Activated CD4-positive, alpha-beta T cell treated with anti-CD3 and anti-CD28 coated beads, Interleukin-2, amount 50 U/mL, for 1 hour (primary cell): Measurements from ENCODE around the gene SQSTM1.
"Not testable (repeated sequence)": the region's sequence is repeated elsewhere in the genome, so short reads cannot be mapped to it uniquely, and the experiment has no call there.

ENCODE experiments used
- DNase-seq: peaks from one replicate; pipeline ENCODE4 v3.0.0-alpha.2; 2020

The SQSTM1 gene

DNA sequence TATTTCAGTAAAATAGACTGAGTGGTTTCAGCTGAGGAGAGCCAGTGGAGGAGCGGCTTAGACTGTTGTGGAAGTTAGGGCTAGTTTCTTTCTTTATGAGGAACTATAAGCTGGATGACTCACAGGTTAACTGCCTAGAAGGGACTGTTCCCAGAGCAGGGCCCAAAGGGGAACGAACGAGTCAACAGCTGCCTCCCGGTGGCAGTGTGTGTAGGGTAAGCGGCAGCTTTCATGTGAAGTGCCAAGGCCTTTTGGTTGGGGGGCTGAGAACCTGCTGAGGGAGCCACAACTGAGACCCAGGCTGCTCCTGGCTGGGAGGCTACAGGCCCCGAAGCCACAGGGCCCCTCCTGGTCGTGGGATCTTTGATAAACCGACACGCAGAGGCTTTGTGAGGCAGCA is 7.0 kb downstream of the SQSTM1 start:
- DNase-seq: no peak

DNA sequence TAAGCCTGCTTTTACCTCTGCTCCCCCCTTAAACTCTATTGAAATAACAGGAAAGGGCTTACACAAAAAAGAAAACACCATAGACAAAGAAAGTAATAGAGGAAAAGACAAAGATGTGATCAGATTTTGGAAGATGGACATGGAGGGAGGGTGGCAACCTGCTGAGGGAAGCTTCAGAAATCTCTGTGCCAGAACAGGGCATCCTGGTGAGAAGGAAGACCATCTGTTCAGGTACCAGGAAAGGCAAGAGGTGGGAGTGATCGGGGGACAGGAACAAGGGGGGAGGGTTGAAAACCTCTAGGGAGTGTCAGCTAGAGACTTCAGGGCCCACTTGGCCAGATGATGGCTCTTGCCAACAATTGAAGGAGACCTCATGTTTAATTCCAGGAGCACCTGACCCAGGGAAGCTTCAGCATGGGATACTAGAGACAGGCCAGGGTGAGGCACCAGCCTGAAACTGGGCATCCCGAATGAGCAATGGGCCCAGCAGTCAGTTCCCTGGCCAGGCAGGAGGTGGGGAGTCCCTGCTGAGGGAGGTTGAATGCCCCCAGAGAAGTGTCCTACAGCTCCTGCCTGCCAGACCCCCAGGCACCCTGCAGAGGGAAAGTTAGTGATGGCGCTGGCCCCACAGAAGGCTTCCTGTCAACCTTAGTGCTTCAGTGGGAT is 8.2 kb downstream of the SQSTM1 start:
- no peak for DNase-seq

DNA sequence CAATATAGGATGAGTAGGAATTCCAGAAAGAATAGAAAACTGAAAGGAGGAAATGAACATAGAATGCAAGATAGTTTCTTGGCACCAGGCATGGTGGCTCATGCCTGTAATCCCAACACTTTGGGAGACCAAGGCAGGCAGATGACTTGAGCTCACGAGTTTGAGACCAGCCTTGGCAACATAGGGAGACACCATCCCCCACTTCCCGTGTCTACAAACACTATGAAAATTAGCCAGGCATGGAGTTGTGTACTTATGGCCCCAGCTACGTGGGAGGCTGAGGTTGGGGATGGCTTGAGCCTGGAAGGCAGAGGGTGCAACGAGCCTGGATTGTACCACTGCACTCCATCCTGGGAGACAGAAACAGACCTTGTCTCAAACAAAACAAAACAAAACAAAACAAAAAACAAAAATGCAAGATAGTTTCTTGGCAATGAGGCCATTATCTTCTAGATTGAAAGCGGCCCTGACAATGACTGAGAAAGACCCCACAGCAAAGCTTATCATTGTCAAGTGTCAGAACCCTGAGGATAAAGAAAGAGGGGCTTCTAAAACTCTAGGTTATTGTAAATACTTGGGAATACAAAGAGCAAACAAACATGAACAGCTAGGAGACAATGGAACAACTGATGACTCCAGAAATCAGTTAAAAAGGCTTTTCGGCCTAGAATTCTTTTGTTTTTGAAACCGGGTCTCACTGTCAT is 9.2 kb downstream of the SQSTM1 start:
- DNase-seq: no peak

DNA sequence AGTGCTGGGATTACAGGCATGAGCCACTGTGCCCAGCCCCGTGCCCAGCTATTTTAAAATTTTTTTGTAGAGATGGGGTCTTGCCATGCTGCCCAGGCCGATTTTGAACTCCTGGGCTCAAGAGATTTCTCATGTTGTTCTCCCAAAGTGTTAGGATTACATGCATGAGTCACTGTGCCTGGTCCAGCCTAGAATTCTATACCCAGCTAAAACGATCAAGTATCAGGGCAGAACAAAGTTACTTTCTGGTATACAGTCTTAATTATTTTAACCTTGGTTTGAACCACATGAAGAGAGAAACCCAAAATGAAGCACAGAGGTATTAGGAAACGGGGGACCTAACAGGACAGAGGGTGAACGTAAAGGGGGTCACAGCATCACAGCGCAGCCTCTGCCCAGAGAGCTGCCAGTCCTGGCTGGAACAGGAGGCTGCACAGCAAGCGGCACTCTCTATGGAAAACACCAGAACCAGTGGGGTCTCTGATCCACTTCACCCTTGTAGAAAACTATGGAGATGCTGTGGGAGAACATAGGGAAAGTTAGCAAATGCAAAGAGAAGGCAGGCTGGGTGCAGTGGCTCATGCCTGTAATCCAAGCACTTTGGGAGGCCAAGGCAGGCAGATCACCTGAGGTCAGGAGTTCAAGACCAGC is 10.2 kb downstream of the SQSTM1 start:
- DNase-seq: no peak

DNA sequence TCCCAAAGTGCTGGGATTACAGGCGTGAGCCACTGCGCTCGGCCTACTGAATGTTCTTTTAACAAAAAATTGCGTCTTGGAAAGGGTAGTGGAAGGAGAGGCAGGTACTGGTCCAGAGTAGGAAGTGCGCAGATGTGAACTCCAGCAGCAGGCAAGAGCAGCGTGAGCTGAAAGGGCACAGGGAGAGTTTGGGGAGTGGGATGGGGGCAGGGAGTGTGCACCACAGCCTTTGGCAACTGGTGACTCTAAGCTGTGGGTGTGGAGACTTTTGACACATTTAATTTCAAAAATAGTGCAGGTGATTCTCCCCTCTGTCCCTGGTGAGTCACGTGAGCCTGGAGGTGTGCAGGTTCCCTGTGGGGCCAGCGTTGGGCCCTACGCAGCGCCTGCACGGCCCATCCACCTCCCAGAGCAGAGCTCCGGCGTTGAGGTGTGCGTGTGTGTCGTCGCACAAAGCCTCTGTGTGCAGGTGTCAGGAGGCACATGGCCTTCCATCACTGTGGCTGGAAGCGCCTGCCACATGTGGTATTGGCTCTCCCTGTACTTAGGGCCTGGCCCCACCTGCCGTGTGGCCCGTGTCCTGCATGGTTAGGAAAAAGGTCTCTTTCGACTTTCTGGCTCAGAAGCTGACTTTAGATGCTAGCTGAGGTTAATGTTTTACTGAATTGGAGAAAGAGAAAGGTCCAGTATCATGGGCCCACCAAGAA is 11.5 kb downstream of the SQSTM1 start:
- DNase-seq: no peak

DNA sequence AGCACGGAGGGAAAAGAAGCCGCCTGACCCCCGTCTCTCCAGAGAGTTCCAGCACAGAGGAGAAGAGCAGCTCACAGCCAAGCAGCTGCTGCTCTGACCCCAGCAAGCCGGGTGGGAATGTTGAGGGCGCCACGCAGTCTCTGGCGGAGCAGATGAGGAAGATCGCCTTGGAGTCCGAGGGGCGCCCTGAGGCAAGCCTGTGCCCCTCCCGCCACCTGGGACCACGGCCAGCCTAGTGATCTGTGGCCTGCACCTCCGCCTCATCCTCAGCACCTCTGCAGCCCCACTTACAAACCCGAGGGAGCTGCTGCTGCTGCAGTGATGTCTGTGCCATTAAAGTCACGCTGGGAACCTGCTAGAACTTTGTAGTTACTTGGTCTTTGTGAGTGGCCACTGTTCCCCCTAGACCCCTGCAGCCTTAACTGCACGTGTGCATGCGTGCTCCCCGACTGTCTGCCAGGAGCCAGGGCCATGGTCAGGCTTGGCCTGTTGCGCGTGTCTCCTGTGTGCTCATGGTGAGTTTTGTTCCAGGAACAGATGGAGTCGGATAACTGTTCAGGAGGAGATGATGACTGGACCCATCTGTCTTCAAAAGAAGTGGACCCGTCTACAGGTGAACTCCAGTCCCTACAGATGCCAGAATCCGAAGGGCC is 12.5 kb downstream of the SQSTM1 start:
- DNase-seq: no peak

DNA sequence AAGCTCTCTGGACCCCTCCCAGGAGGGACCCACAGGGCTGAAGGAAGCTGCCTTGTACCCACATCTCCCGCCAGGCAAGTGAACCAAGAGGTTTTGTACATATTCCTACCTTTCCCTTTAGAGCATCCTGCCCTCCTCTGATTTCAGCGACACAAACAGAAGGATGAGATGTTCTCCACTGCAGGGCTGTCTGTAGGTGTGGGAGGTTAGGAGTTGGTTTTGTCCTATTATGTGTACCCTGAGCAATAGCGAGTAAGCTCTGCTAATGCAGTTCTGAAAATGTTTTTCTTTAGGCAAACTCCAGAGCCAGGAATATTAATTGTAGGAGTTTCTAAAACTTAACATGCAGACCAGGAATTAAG is 13.0 kb downstream of the SQSTM1 start:
- DNase-seq: no peak

DNA sequence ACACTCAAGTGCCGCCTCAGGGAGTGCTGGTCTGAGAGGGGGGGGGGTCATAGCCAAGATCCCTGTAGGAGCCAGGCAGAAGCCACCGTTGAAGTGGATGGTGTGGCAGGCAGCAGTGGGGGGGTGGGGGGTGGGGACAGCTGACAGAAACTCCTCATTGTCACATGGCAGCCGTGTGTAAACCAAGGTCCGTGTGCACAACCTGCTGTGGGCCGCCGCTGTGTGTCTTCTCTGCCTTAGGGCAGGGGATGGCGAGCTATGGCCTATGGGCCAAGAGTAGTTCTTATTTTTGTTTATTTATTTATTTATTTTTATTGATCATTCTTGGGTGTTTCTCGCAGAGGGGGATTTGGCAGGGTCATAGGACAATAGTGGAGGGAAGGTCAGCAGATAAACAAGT is 13.4 kb downstream of the SQSTM1 start:
- no peak for DNase-seq

DNA sequence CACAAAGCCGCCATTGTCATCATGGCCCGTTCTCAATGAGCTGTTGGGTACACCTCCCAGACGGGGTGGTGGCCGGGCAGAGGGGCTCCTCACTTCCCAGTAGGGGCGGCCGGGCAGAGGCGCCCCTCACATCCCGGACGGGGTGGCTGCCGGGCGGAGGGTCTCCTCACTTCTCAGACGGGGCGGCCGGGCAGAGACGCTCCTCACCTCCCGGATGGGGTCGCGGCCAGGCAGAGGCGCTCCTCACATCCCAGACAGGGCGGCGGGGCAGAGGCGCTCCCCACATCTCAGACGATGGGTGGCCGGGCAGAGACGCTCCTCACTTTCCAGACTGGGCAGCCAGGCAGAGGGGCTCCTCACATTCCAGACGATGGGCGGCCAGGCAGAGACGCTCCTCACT is 14.2 kb downstream of the SQSTM1 start:
- not testable (repeated sequence) for DNase-seq

DNA sequence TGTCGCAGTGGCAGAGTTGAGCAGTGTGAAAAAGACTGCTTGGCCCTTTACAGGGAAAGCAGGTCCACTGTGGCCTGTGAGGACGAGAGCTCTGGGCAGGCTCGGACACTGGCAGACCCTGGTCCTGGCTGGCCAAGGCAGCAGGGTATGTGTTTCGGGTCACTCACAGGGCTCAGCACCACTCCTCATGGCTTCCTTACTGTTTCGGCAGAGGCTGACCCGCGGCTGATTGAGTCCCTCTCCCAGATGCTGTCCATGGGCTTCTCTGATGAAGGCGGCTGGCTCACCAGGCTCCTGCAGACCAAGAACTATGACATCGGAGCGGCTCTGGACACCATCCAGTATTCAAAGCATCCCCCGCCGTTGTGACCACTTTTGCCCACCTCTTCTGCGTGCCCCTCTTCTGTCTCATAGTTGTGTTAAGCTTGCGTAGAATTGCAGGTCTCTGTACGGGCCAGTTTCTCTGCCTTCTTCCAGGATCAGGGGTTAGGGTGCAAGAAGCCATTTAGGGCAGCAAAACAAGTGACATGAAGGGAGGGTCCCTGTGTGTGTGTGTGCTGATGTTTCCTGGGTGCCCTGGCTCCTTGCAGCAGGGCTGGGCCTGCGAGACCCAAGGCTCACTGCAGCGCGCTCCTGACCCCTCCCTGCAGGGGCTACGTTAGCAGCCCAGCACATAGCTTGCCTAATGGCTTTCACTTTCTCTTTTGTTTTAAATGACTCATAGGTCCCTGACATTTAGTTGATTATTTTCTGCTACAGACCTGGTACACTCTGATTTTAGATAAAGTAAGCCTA is 15.7 kb downstream of the SQSTM1 start:
- peak; percentile 58 for DNase-seq

DNA sequence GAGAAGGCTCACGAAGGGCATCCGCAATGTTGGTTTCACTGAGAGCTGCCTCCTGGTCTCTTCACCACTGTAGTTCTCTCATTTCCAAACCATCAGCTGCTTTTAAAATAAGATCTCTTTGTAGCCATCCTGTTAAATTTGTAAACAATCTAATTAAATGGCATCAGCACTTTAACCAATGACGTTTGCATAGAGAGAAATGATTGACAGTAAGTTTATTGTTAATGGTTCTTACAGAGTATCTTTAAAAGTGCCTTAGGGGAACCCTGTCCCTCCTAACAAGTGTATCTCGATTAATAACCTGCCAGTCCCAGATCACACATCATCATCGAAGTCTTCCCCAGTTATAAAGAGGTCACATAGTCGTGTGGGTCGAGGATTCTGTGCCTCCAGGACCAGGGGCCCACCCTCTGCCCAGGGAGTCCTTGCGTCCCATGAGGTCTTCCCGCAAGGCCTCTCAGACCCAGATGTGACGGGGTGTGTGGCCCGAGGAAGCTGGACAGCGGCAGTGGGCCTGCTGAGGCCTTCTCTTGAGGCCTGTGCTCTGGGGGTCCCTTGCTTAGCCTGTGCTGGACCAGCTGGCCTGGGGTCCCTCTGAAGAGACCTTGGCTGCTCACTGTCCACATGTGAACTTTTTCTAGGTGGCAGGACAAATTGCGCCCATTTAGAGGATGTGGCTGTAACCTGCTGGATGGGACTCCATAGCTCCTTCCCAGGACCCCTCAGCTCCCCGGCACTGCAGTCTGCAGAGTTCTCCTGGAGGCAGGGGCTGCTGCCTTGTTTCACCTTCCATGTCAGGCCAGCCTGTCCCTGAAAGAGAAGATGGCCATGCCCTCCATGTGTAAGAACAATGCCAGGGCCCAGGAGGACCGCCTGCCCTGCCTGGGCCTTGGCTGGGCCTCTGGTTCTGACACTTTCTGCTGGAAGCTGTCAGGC is 16.6 kb downstream of the SQSTM1 start:
- no peak for DNase-seq

DNA sequence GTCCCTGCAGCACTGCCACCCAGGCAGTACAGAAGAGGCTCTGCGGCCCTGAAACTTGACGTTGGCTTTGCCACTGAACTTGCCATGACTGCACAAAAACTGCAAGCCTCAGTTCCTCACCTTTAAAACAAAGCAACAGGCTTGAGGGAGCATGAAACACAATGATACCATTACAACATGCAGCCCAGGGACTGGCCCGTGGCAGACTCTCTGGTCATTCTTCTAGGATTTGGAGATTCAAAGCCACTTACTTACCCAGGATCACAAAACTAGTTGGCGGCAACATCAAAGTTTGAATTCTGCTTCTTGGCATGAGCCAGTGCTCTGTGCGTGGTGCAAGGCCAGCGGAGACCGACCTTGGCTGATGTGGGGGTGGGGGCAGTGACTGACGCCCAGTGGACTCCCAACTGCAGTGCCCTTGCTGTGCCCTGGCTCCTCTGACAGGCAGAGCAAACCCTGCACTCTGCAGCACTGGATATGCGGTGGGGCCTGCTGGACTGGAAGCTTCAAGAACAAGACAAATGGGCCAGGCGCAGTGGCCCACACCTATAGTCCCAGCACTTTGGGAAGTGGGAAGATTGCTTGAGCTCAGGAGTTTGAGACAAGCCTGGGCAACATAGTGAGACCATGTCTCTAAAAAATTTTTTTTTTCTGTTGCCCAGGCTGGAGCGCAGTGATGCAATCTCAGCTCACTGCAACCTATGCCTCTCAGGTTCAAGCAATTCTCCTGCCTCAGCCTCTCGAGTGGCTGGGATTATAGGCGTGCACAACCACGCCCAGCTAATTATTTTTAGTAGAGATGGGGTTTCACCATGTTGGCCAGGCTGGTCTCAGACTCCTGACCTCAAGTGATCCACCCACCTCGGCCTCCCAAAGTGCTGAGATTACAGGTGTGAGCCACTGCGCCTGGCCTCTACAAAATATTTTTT is 18.9 kb downstream of the SQSTM1 start:
- no peak for DNase-seq

DNA sequence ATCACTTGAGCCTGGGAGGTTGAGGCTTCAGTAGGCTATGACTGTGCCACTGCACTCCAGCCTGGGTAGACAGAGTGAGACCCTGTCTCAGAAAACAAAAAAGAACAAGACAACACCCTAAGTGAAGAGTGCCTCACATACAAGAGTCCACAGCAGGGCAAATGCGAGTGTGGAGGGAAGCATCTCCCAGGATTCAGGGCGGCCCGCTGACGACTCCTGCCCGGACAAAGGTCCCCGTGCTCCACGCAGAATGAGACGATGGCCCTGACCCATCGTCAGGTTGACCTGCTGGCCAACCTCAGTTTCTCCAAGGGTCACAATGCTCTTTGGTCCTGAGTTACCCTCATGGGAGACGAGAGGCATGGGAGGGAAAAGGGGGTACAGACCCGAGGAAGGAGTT is 19.6 kb downstream of the SQSTM1 start:
- no peak for DNase-seq

DNA sequence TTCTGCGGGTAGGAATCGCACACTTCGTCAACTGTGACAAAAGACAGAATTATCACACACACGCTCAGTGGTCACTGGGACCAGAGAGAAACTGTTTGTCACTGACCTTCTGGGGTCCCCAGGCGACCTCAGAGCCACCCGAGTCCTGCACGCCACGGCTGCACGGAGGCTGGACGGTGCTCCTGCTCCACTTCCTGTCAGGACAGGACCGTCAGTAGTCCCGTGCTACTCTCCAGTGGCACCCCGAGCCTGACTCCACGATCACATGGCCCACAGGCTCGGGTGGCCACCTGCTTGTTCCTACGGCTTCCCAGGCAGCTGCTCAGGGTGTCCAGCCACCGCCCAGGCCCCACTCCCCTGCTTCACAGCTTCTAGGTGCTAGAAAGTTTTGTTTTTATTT is 20.1 kb downstream of the SQSTM1 start:
- no peak for DNase-seq

DNA sequence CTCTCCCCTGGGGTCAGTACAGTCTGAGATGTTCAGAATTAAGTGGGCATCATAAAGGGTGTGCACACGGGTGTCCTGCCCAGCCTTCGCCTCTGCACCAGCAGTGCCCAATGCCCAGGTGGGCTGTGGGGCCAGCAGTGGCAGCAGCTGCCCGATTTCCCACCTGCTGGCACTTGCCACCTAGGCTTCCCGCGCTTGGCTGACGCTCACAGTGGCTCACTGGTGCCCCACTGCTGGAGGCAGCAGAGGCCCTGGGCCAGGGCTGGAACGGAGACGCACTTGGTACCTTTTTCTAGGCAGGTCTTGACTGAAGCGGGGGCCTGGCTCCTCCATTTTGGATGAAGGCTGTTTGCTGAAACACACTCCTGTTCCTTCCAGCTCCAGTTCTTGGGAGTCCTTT is 20.9 kb downstream of the SQSTM1 start:
- no peak for DNase-seq

DNA sequence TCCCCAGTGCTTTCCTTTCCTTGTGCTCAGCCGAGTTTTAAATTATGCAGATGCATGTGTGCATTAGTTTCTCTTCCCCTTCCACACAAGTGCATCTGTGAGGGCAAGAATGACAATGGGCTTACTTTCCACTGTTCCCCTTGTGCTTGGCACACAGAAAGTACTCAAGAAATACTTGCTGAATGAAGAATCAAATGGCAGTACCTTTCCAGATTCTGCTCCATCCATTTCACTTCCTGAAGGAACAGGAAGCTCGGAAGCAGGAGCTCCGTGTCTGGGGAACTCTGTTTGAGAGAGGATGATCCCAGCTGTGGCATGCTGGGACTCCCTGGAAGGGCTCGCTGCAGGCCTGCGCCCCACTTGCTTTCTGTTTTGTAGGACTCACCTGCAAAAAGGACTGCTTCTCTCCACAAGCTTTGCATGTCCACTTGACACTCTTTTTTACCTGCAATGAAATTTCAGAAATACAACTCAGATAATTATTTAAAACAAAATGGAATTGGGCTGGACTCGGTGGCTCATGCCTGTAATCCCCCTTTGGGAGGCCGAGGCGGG is 32.4 kb downstream of the SQSTM1 start:
- no peak for DNase-seq

DNA sequence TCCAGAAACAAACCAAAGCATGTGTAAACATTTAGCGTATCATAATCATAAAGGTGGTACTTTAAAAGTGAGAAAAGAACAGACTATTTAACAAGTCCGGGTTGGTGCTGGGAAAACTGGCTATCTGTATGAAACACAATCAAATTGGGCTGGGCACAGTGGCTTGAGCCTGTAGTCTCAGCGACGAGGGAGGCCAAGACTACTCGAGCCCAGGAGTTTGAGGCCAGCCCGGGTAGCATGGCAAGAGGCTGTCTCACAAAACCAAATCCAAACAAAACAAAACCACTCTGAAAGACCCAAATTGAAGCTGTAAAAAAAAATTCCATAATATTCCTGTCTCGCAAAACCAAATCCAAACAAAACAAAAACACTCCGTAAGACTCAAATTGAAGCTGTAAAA is 33.7 kb downstream of the SQSTM1 start:
- DNase-seq: no peak

DNA sequence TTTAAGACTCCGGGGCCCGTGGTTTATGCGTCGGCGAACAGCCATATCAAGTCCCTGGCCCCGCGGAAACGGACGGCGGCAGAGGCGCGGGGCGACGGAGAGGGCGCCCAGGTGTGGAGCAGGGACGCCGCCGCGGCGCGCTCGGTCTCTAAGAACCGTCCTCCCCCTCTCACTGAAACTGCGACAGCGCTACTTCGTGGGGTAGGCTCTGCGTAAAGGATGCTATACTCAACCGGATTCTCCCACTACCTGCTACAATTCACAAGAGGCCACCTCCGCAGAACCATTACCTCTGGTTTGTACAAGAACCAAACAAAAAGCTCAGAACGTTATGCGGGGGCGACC is 37.5 kb downstream of the SQSTM1 start:
- DNase-seq: peak; percentile 51

DNA sequence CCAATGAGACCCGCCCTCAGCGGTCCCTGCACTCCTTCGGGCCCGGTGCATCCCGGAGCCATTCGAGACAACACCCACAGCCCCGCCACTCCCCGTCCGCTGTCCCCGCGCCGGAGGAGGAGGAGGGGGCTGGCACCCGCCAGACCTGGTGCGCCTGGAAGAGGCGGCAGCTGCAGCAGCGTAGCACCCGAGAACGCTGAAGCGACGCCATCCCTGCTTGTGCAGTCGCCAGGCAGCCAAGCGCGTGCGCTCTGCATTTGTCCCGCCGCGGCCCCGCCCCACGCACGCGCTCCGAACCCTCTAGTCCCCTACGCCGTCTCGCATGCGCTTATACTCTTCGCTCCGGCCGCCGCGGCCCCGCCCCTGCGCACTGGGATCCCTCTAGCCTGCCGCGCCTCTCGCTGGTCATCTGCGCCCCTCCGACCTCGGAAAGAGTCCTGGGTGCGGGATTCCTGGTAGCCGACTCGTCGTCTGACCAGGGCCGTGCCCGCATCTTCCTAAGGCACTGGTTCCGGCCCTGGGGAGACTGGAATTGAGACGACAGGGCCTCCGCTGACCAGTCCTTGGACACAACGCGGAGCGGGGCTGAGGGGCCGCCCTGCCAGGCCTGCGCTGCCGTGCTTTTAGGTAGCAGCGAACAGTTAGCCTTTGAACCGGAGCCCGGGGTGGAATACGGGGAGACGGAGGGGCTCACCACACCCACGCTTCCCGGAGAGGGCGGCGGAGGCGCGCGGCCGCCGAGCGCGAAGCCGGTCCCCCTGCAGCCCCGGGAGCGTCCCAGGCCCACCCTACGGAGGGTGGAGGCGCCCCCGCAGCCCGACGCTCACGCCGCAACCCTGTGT is 38.1 kb downstream of the SQSTM1 start, which contains the start of gene MRNIP:
Gene MRNIP, minus strand, starts transcription at position 232 of the 842 bp plus-strand sequence. Its CDS starts 21 bp downstream, at position 211.
- peak; percentile 87 for DNase-seq
